BE2C (cell line): ENCODE data around the gene BLACAT1.

Experiments
- DNase-seq: peaks from one replicate; pipeline ENCODE4 v3.0.0-alpha.2; 2020
- H3K27me3 ChIP-seq: fragments of 250-450 bp; sonication (Bioruptor Pico); 2 replicates; pipeline ENCODE4 v1.5.1; 2020; ENCODE audit warnings: mild to moderate bottlenecking
- H3K36me3 ChIP-seq: fragments of 250-450 bp; sonication (Bioruptor Pico); 2 replicates; pipeline ENCODE4 v1.5.1; 2020; ENCODE audit warnings: mild to moderate bottlenecking
- H3K4me1 ChIP-seq: fragments of 250-450 bp; sonication (Bioruptor Pico); 2 replicates; pipeline ENCODE4 v1.5.1; 2020
- H3K4me3 ChIP-seq: 2 replicates; pipeline ENCODE4 v1.5.1; 2011; ENCODE audit warnings: low read depth, low read length
- H3K9me3 ChIP-seq: fragments of 250-450 bp; sonication (Bioruptor Pico); 2 replicates; pipeline ENCODE4 v1.5.1; 2020
- TF ChIP-seq, protein P1 (sequence below): IDR thresholded peaks from 2 replicates; pipeline ENCODE4 v1.5.1; 2012; ENCODE audit warnings: mild to moderate bottlenecking, low read depth, low read length

BLACAT1 gene

DNA sequence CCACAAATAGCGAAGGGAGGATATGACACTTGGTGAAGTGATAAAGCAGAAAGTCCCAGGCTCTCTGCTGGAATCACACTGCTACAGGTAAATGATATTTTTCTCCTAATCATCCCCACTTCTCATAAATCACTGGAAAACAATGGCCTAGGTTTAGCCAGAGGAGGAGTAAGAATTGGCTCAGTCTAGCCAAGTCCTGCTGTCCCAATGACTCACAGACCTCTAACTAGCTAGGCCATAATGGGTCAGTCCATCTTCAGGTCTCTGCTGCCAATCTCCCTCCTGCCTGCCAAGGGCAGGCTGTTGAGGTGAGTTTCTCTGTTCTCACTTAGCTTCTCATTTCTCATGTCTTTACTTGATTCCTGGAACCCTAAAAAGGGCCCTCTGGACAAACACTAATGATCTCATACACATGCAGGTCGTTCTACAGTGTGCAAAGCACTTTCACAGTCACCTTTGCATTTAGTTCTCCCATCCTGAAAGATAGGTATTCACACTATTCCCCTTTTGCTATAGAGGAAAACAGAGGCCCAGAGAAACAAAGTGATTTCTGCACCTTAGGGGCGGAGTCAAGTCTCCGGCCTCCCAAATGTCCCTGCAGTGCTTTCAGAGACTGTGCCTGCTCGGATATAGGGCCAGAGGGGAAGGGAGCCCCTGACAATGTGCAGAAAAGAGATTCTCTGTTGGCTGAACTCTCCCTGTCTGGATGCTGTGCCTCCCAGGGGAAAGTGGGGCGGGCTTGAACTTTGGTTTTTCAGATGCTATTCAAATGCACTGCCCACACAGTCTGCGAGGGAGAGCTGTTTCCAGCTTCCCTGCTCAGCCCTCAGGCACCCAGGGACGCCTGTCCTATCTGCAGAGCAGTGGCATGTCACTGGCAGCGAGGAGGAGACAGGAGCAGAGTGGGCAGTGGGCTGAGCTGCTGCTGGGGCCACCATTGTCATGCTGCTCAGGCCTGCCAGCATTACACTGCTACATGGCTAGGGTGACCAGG lies 44.7 kb upstream of the BLACAT1 start:
- DNase-seq = peak; percentile 43
- H3K36me3 ChIP-seq = no peaks in the 10 kb centered on the region
- H3K9me3 ChIP-seq = no peaks in the 10 kb centered on the region
- no peaks in the 10 kb centered on the region for H3K27me3 ChIP-seq
- TF ChIP-seq, protein P1, sequence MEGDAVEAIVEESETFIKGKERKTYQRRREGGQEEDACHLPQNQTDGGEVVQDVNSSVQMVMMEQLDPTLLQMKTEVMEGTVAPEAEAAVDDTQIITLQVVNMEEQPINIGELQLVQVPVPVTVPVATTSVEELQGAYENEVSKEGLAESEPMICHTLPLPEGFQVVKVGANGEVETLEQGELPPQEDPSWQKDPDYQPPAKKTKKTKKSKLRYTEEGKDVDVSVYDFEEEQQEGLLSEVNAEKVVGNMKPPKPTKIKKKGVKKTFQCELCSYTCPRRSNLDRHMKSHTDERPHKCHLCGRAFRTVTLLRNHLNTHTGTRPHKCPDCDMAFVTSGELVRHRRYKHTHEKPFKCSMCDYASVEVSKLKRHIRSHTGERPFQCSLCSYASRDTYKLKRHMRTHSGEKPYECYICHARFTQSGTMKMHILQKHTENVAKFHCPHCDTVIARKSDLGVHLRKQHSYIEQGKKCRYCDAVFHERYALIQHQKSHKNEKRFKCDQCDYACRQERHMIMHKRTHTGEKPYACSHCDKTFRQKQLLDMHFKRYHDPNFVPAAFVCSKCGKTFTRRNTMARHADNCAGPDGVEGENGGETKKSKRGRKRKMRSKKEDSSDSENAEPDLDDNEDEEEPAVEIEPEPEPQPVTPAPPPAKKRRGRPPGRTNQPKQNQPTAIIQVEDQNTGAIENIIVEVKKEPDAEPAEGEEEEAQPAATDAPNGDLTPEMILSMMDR = no peak
- peaks cover 4% of the 10 kb centered on the region; the same call in 1 of the 2 replicates for H3K4me1 ChIP-seq
- no peak overlapping the region for H3K4me3 ChIP-seq

DNA sequence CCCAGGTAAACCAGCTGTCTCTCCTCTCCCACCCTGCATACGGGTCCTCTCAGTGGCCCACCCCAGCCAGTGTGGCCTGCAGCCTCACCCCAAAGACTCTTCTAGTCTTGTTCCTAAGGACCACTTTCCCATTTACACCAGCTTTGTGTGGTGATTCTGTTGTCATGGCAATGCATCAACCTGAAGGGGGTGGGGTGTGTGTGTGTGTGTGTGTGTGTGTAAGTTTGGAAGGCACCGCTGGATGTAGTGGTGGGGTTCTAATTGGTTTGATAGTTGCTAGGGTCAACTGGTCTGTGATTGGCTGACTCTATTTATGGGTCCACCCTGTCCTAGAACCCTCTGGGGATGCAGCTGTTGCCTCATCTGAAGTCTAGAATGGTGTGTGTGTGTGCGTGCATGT lies 43.9 kb upstream of the BLACAT1 start:
- DNase-seq = no peak
- H3K27me3 ChIP-seq = no peaks in the 10 kb centered on the region
- peaks cover 4% of the 10 kb centered on the region; the same call in 1 of the 2 replicates for H3K4me1 ChIP-seq
- TF ChIP-seq, protein P1 = no peak
- H3K9me3 ChIP-seq = no peaks in the 10 kb centered on the region
- H3K4me3 ChIP-seq = no peak overlapping the region
- no peaks in the 10 kb centered on the region for H3K36me3 ChIP-seq

DNA sequence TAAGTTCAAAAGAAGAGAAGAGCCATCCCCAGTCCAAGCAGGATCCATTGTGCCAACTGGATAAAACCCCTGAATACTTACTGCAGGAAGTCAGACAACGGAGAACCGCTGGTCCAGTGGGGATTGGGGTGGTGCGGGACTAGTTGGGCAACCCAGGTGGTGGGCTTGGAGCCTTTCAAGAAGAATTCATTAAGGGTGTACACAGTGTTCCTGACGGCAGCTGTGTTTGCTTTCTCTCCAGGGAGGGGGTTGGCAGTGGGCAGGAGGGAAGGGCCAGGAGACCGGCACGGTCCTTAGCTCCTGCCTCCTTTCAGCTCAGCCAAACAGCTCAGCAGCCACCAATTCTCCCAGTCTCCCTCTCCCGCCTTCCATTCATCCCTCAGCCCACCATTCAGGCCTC lies 41.5 kb upstream of the BLACAT1 start:
- TF ChIP-seq, protein P1 = no peak
- H3K36me3 ChIP-seq = no peaks in the 10 kb centered on the region
- no peak overlapping the region for H3K4me3 ChIP-seq
- peaks cover 8% of the 10 kb centered on the region; the same call in 1 of the 2 replicates for H3K4me1 ChIP-seq
- DNase-seq = no peak
- H3K27me3 ChIP-seq = no peaks in the 10 kb centered on the region
- H3K9me3 ChIP-seq = no peaks in the 10 kb centered on the region

DNA sequence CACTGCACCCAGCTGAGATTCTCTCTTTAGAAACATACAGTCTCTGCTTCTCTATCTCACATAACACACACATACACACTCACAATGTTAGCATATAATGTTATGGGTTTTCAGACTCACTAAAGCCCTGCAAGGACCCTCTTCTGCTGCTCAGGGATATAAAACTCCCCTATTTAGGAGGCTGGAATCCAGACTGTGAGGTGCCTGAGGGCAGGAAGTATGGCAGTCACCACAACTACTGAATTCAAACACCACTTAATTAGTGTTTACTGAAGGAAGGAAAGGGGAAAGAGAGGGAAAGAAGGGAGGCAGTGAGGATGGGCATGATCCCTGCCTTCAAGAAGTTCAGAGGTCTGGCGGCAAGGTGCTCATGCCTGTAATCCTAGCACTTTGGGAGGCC lies 40.8 kb upstream of the BLACAT1 start:
- DNase-seq = no peak
- H3K9me3 ChIP-seq = no peaks in the 10 kb centered on the region
- H3K27me3 ChIP-seq = no peaks in the 10 kb centered on the region
- no peak overlapping the region for H3K4me3 ChIP-seq
- TF ChIP-seq, protein P1 = no peak
- no peaks in the 10 kb centered on the region for H3K36me3 ChIP-seq
- peaks cover 8% of the 10 kb centered on the region; the same call in 1 of the 2 replicates for H3K4me1 ChIP-seq

DNA sequence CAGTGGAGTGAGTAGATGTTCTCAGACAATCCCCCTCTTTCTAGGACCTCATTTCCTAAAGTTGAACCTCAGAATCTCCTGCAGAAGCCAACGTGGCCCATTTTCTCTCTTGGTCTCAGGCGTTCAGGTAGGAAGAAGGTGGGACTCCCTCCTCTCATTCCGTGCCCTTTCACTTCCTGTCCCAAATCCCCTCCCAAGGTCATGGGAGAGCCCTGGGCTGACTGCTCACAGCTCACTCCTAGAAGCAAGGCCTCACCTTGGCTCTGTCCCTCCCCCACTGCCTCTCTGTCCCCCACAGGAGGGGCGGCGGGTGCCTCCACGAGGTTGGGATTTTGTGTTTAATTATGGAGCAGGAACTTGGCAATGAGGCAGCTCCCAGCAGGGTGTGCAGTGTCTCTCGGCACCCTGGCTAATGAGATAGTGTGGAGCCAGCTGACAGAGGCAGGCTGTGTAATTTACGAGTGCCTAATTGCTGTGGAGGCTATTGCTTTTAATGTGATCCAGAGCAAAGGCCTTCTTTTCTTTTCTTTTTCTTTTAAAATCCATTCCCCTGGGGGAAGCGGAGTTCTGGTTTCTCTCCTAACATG lies 39.5 kb upstream of the BLACAT1 start:
- Histone ChIP-seq H3K27me3 (no peaks in the 10 kb centered on the region), H3K4me3 (no peak overlapping the region), H3K9me3 (no peaks in the 10 kb centered on the region), H3K36me3 (no peaks in the 10 kb centered on the region), H3K4me1 (peaks cover 4% of the 10 kb centered on the region; the same call in 1 of the 2 replicates)
- TF ChIP-seq, protein P1 = no peak
- no peak for DNase-seq

DNA sequence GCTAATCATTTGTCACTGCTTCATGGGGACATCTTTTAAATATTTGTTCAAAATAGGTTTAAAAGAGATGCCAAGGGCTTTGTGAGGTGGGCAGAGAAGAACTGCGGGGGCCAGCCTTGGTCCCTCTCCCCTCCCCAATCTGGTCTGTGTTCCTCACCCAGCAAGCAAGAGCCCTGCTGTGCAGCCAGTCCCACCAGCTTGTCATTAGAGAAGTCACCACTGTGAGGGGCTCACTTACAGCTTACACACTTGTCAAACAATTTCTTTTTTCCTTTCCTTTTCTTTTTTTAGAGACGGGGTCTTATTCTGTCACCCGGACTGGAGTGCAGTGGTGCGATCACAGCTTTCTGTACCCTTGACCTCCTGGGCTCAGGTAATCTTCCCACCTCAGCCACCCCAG lies 38.3 kb upstream of the BLACAT1 start:
- Histone ChIP-seq H3K36me3 (no peaks in the 10 kb centered on the region), H3K4me3 (no peak overlapping the region), H3K9me3 (no peaks in the 10 kb centered on the region), H3K4me1 (peaks cover 4% of the 10 kb centered on the region; the same call in 1 of the 2 replicates), H3K27me3 (no peaks in the 10 kb centered on the region)
- DNase-seq = no peak
- TF ChIP-seq, protein P1 = peak; percentile 21; the same call in 1 of the 2 replicates
